Measurements from ENCODE around the gene SIAH2.

SIAH2 gene

DNA sequence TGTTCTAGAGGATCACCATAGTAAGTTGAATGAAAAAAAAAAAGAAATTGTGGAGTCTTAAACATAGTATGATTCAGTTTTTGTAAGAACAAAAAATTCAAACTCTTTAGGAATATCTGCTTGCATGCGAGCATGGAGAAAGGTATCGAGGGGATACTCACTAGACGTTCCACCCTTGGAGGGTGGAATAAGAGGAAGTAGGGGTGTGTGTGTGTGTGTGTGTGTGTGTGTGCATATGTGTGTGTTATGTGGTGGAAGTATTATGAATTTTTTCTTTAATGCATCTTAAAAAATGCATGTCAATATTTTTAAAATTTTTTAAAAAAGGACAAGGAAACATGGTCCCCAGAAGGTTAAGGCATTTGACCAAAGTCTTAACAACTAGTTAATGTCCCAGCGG lies 26.5 kb upstream of the SIAH2 start:
- no peak for DNase-seq (ENCODE audit: extremely low spot score)
- ChIA-PET CTCF (interaction anchor here (0.6 kb wide), 1 partner anchor 25 kb away, joined by 3 read pairs; no protein-coding TSS in a partner anchor), POLR2A (no interaction called here)
- TF ChIP-seq NFRKB (IDR thresholded peaks at IDR 0.05) (no peak), ZNF384 (IDR thresholded peaks at IDR 0.05) (no peak), FOXK2 (IDR thresholded peaks at IDR 0.05) (no peak), SUZ12 (IDR thresholded peaks at IDR 0.05) (no peak), SP1 (IDR thresholded peaks at IDR 0.05) (no peak), FOXM1 (IDR thresholded peaks at IDR 0.05; ENCODE audit: borderline replicate concordance) (no peak), LEF1 (IDR thresholded peaks at IDR 0.05; ENCODE audit: borderline replicate concordance) (no peak), TARDBP (IDR thresholded peaks at IDR 0.05) (no peak), CTBP1 (IDR thresholded peaks at IDR 0.05; ENCODE audit: borderline replicate concordance) (no peak), ELF4 (IDR thresholded peaks at IDR 0.05) (no peak), BHLHE40 (IDR thresholded peaks at IDR 0.05; ENCODE audit: borderline replicate concordance) (no peak), FOXA1 (IDR thresholded peaks at IDR 0.05) (no peak), HDGF (IDR thresholded peaks at IDR 0.05; ENCODE audit: borderline replicate concordance) (no peak), ARNT (IDR thresholded peaks at IDR 0.05) (no peak), L3MBTL2 (conservative IDR thresholded peaks at IDR 0.05) (no peak)
- TF ChIP-seq, protein P1, sequence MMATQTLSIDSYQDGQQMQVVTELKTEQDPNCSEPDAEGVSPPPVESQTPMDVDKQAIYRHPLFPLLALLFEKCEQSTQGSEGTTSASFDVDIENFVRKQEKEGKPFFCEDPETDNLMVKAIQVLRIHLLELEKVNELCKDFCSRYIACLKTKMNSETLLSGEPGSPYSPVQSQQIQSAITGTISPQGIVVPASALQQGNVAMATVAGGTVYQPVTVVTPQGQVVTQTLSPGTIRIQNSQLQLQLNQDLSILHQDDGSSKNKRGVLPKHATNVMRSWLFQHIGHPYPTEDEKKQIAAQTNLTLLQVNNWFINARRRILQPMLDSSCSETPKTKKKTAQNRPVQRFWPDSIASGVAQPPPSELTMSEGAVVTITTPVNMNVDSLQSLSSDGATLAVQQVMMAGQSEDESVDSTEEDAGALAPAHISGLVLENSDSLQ (IDR thresholded peaks at IDR 0.05), result no peak

GRCh38 chr3:150787741-150788370 lies 24.9 kb upstream of the SIAH2 start:
- POLR2A ChIA-PET, result interaction anchor here (0.9 kb wide), 1 partner anchor 24 kb away, joined by 3 read pairs; no protein-coding TSS in a partner anchor
- TF ChIP-seq CTBP1 (IDR thresholded peaks at IDR 0.05; ENCODE audit: borderline replicate concordance) (no peak), SP1 (IDR thresholded peaks at IDR 0.05) (no peak), L3MBTL2 (conservative IDR thresholded peaks at IDR 0.05) (no peak), BHLHE40 (IDR thresholded peaks at IDR 0.05; ENCODE audit: borderline replicate concordance) (no peak), TARDBP (IDR thresholded peaks at IDR 0.05) (no peak), ARNT (IDR thresholded peaks at IDR 0.05) (no peak)
- peak; percentile 75 for DNase-seq (ENCODE audit: extremely low spot score)
- CTCF ChIA-PET, result interaction anchor here (0.6 to 2.0 kb wide), 17 partner anchors 9 to 539 kb away, joined by 3 to 10 read pairs (median 4); no protein-coding TSS in a partner anchor

GRCh38 chr3:150786791-150787190 lies 23.8 kb upstream of the SIAH2 start:
- ChIA-PET CTCF (interaction anchor here (2.0 kb wide), 1 partner anchor 65 kb away, joined by 8 read pairs; no protein-coding TSS in a partner anchor), POLR2A (no interaction called here)
- TF ChIP-seq NFRKB (IDR thresholded peaks at IDR 0.05), result no peak
- no peak for TF ChIP-seq FOXK2 (IDR thresholded peaks at IDR 0.05)
- DNase-seq (ENCODE audit: extremely low spot score), result no peak

GRCh38 chr3:150784747-150785125 lies 21.8 kb upstream of the SIAH2 start:
- CTCF ChIA-PET, result no interaction called here
- POLR2A ChIA-PET, result no interaction called here
- no peak for TF ChIP-seq HDGF (IDR thresholded peaks at IDR 0.05; ENCODE audit: borderline replicate concordance)
- DNase-seq (ENCODE audit: extremely low spot score), result no peak

DNA sequence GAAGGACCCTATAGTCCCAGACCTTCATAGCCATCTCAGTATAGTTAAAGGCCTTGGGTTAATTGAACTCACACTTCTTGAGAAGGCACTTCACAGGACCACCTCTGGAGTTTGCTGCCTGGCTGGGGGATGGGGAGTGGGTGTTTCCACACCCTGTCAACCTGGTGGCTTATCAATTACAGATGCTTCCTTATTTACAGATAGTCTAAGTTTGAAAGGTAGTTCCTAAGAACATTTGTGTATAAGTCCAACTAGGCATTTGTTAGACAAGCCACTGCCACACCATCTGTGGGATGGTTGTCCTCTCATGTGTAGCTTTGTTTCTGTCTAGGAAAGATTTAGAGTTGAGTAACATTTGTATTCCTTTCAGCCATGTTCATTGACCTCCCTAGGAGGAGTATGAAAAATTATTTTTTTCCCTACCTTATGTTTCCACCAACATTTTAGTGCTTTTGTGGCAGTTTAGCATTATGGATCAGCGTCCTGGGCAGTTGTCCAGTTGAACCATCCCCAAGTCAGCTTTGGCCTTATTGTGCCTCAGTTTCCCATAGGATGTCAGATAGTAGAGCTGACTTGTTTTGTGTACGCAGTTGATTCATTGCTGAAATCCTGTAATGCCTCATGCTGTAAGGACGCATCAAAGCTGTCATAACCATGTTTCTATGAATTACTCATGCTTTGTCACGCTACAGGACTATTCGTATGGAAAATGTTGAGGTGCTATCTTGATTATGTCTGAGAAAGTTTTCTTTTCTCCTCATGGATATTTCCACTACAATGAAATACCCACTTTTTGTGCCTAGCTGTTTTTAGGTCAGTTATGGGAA lies 21.2 kb upstream of the SIAH2 start:
- ChIA-PET CTCF (no interaction called here), POLR2A (no interaction called here)
- TF ChIP-seq ZNF384 (IDR thresholded peaks at IDR 0.05), result no peak
- TF ChIP-seq L3MBTL2 (conservative IDR thresholded peaks at IDR 0.05), result no peak
- TF ChIP-seq FOXA1 (IDR thresholded peaks at IDR 0.05), result no peak
- no peak for TF ChIP-seq FOXM1 (IDR thresholded peaks at IDR 0.05; ENCODE audit: borderline replicate concordance)
- no peak for TF ChIP-seq ELF4 (IDR thresholded peaks at IDR 0.05)
- no peak for TF ChIP-seq LEF1 (IDR thresholded peaks at IDR 0.05; ENCODE audit: borderline replicate concordance)
- no peak for DNase-seq (ENCODE audit: extremely low spot score)

DNA sequence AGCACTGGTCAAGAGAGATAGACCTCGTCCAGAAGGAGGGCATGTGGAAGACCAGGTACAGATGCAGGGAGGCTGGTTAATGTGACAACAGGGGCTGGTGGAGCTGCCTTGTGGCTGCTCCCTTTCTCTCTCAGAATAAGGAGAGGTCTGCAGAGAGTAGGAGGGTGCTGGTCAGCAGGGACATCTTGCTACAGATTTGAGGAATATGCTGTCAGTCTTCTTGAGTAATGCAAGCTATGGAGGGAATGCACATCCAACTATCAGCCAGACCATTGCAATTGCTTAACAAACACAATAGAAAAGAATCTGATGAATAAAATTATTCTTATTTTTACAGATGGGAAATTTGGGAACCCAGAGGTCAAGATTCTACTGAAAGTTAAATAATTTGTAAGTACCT lies 20.3 kb upstream of the SIAH2 start:
- TF ChIP-seq SUZ12 (IDR thresholded peaks at IDR 0.05) (no peak), CTBP1 (IDR thresholded peaks at IDR 0.05; ENCODE audit: borderline replicate concordance) (no peak), L3MBTL2 (conservative IDR thresholded peaks at IDR 0.05) (no peak), FOXM1 (IDR thresholded peaks at IDR 0.05; ENCODE audit: borderline replicate concordance) (no peak), TARDBP (IDR thresholded peaks at IDR 0.05) (no peak), NFRKB (IDR thresholded peaks at IDR 0.05) (no peak), ELF4 (IDR thresholded peaks at IDR 0.05) (no peak), HDGF (IDR thresholded peaks at IDR 0.05; ENCODE audit: borderline replicate concordance) (no peak)
- TF ChIP-seq, protein P1 (IDR thresholded peaks at IDR 0.05), result no peak
- POLR2A ChIA-PET, result no interaction called here
- no peak for DNase-seq (ENCODE audit: extremely low spot score)
- CTCF ChIA-PET, result no interaction called here

DNA sequence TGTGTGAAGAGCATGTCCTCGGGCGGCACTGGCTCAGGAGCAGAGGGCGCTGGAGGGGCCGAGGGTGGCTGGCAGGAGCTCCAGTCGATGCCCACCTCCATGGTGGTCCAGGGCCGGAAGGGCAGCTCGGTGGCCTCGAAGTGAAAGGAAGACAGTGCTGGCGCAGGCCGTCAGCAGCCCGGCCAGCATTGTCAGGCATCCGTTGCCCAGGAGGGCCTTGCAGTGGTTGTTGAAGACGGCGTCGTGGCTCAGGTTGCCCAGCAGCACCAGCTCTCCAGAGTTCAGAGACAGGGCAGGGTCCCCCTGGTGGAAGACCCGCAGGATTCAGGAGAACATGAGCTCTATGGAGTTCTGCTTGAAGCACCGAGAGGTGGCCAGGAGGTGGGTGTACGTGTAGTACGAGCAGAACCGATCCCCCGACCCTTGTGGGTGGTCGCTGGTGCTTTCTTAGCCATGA lies 16.5 kb upstream of the SIAH2 start:
- CTCF ChIA-PET, result no interaction called here
- TF ChIP-seq ARNT (IDR thresholded peaks at IDR 0.05), result no peak
- TF ChIP-seq, protein P1 (IDR thresholded peaks at IDR 0.05), result no peak
- POLR2A ChIA-PET, result interaction anchor here (0.9 kb wide), 1 partner anchor 51 kb away, joined by 3 read pairs; no protein-coding TSS in a partner anchor
- DNase-seq (ENCODE audit: extremely low spot score), result peak; percentile 22
